ENCODE results near the gene NDFIP2. TPM values are rescaled to one million over a fixed set of nuclear protein-coding genes. Genes with fewer than 3 reads are reported as not detected.

NDFIP2 gene
- polyA plus RNA-seq, 1 of the 3 experiments (the other 2 are of a cell fraction) = 21.4 TPM

- Histone ChIP-seq H3K9me3 (no peaks in the 10 kb centered on the region), H3F3A (replicated peaks; ENCODE audit: insufficient read depth) (peaks cover 9% of the 10 kb centered on the region), H4K20me1 (ENCODE audit: insufficient read depth) (no peaks in the 10 kb centered on the region), H3K9ac (no peak overlapping the region), H3K27ac (ENCODE audit: low read depth in 2 of 2, low read length in 1 of 2) (no peak overlapping the region), H3K27me3 (ENCODE audit: insufficient read depth) (no peaks in the 10 kb centered on the region), H3K36me3 (replicated peaks in 1 of 2; ENCODE audit: control insufficient read depth in 1 of 2, insufficient read depth in 2 of 2, low read length in 1 of 2) (peaks cover 16 to 17% of the 10 kb centered on the region in 2 experiments), H3K4me1 (ENCODE audit: control insufficient read depth in 1 of 2, insufficient read depth in 2 of 2, low read depth in 1 of 2, low read length in 1 of 2) (peaks cover 0 to 6% of the 10 kb centered on the region in 2 experiments; a peak in 2 of 4 replicates), H3K79me2 (ENCODE audit: insufficient read depth) (no peaks in the 10 kb centered on the region), H3K4me2 (no peak overlapping the region), H2AFZ (ENCODE audit: low read depth) (no peak overlapping the region), H3K4me3 (ENCODE audit: low read depth in 2 of 2, low read length in 1 of 2) (no peak overlapping the region), H3K9me2 (no peaks in the 10 kb centered on the region)
- 91% methylated on average over 5 of the region's 5 CpGs for WGBS (ENCODE audit: low lambda C conversion rate)
- no peak for DNase-seq
- TF ChIP-seq ELF1 (IDR thresholded peaks at IDR 0.05) (no peak), SMC3 (IDR thresholded peaks at IDR 0.05; ENCODE audit: low read depth, low read length) (no peak), GABPA (IDR thresholded peaks at IDR 0.05; ENCODE audit: low read depth) (no peak), TEAD4 (IDR thresholded peaks at IDR 0.05; ENCODE audit: borderline replicate concordance, insufficient read depth) (no peak), YY1 (IDR thresholded peaks at IDR 0.05; ENCODE audit: low read depth) (no peak), FOXM1 (IDR thresholded peaks at IDR 0.05; ENCODE audit: low read depth) (no peak), FOXJ3 (CRISPR knock-in tag; IDR thresholded peaks at IDR 0.05) (no peak), FOSL2 (IDR thresholded peaks at IDR 0.05; ENCODE audit: borderline replicate concordance, low read depth) (no peak), PBX3 (IDR thresholded peaks at IDR 0.05) (no peak), TCF12 (IDR thresholded peaks at IDR 0.05) (no peak), JUND (IDR thresholded peaks at IDR 0.05) (no peak)
- POLR2A ChIA-PET = no interaction called here
- CTCF ChIA-PET = interaction anchor here (1.1 to 8.0 kb wide), 2 partner anchors 115 to 147 kb away, joined by 3 to 99 read pairs; no protein-coding TSS in a partner anchor
Observed at GRCh38 chr13:79538757-79539156, 57.8 kb downstream of the NDFIP2 start.

GRCh38 chr13:79540504-79540903 is 59.5 kb downstream of the NDFIP2 start:
- POLR2A ChIA-PET = no interaction called here
- H3F3A ChIP-seq (replicated peaks; ENCODE audit: insufficient read depth) = peaks cover 4% of the 10 kb centered on the region
- no peak for TF ChIP-seq MEF2A (IDR thresholded peaks at IDR 0.05; ENCODE audit: borderline replicate concordance, low read depth)
- TF ChIP-seq GATA2 (CRISPR knock-in tag; IDR thresholded peaks at IDR 0.05) = no peak
- TF ChIP-seq JUND (IDR thresholded peaks at IDR 0.05) = no peak
- TF ChIP-seq IRF3 (IDR thresholded peaks at IDR 0.05; ENCODE audit: low read depth, low read length) = no peak
- no peak for TF ChIP-seq YY1 (IDR thresholded peaks at IDR 0.05; ENCODE audit: low read depth)
- no peak for TF ChIP-seq PBX3 (IDR thresholded peaks at IDR 0.05)
- TF ChIP-seq CHD2 (IDR thresholded peaks at IDR 0.05; ENCODE audit: low read length, partially characterized antibody) = no peak
- TF ChIP-seq TEAD4 (IDR thresholded peaks at IDR 0.05; ENCODE audit: borderline replicate concordance, insufficient read depth) = no peak
- TF ChIP-seq TCF12 (IDR thresholded peaks at IDR 0.05) = no peak
- no peak for TF ChIP-seq EZH2phosphoT487 (IDR thresholded peaks at IDR 0.05; ENCODE audit: borderline replicate concordance, low read depth)
- no peak for TF ChIP-seq REST (IDR thresholded peaks at IDR 0.05; ENCODE audit: low read depth, low read length)
- TF ChIP-seq USF1 (IDR thresholded peaks at IDR 0.05; ENCODE audit: borderline replicate concordance, low read depth) = no peak
- no peak for TF ChIP-seq TAF1 (IDR thresholded peaks at IDR 0.05; ENCODE audit: borderline replicate concordance, low read depth, low read length)
- TF ChIP-seq EP300 (IDR thresholded peaks at IDR 0.05; ENCODE audit: borderline replicate concordance in 1 of 2, low read depth in 1 of 2, low read length in 1 of 2) = no peak
- no peak for TF ChIP-seq SMC3 (IDR thresholded peaks at IDR 0.05; ENCODE audit: low read depth, low read length)
- TF ChIP-seq RXRA (IDR thresholded peaks at IDR 0.05; ENCODE audit: borderline replicate concordance, low read depth) = no peak

More at GRCh38 chr13:79540504-79540903, 59.5 kb downstream of the NDFIP2 start:
- Histone ChIP-seq H3K4me1 (ENCODE audit: control insufficient read depth in 1 of 2, insufficient read depth in 2 of 2, low read depth in 1 of 2, low read length in 1 of 2) (peaks cover 0 to 3% of the 10 kb centered on the region in 2 experiments; a peak in 2 of 4 replicates), H3K36me3 (replicated peaks in 1 of 2; ENCODE audit: control insufficient read depth in 1 of 2, insufficient read depth in 2 of 2, low read length in 1 of 2) (peaks cover 8 to 16% of the 10 kb centered on the region in 2 experiments), H3K4me2 (no peak overlapping the region), H3K9me2 (no peaks in the 10 kb centered on the region), H3K9me3 (no peaks in the 10 kb centered on the region), H3K9ac (no peak overlapping the region), H3K27me3 (ENCODE audit: insufficient read depth) (no peaks in the 10 kb centered on the region), H2AFZ (ENCODE audit: low read depth) (no peak overlapping the region), H3K79me2 (ENCODE audit: insufficient read depth) (no peaks in the 10 kb centered on the region), H4K20me1 (ENCODE audit: insufficient read depth) (no peaks in the 10 kb centered on the region), H3K27ac (ENCODE audit: low read depth in 2 of 2, low read length in 1 of 2) (no peak overlapping the region), H3K4me3 (ENCODE audit: low read depth in 2 of 2, low read length in 1 of 2) (no peak overlapping the region)
- no peak for DNase-seq
- CTCF ChIA-PET = interaction anchor here (0.8 to 8.0 kb wide), 9 partner anchors 13 to 562 kb away, joined by 3 to 99 read pairs (median 4); partner anchors contain the start of gene RBM26
- WGBS (ENCODE audit: low lambda C conversion rate) = 65% methylated on average over 4 of the region's 4 CpGs
